Liver (tissue), 9 donors: Measurements from ENCODE around the gene CDC42EP3. TPM values are rescaled to one million over a fixed set of nuclear protein-coding genes. Genes with fewer than 3 reads are reported as not detected.

ENCODE experiments used
- DNase-seq: peaks from one replicate; pipeline ENCODE4 v3.0.0-alpha.2; 2017; ENCODE audit warnings: low spot score
- H3K27ac ChIP-seq, 2 donors: one replicate each; pipeline ENCODE4 v1.7.0; 2013; ENCODE audit warnings: inconsistent platforms in 2 of 2, low read length in 2 of 2, control low read depth in 1 of 2, low read depth in 1 of 2, mild to moderate bottlenecking in 1 of 2
- H3K27me3 ChIP-seq, 4 donors: one replicate each; pipeline versions ENCODE4 v1.6.1 to v1.7.0; 2013; ENCODE audit warnings: low read length in 3 of 4, inconsistent platforms in 1 of 4, mild to moderate bottlenecking in 1 of 4, moderate library complexity in 1 of 4; ENCODE audit not compliant: control insufficient read depth in 4 of 4, insufficient read depth in 4 of 4
- H3K36me3 ChIP-seq, 4 donors: one replicate each; pipeline versions ENCODE4 v1.6.1 to v1.7.0; 2013; ENCODE audit warnings: low read length in 3 of 4, mild to moderate bottlenecking in 3 of 4, low read depth in 1 of 4, moderate library complexity in 1 of 4; ENCODE audit not compliant: control insufficient read depth in 4 of 4, insufficient read depth in 3 of 4
- H3K4me1 ChIP-seq, 4 donors: one replicate each; pipeline versions ENCODE4 v1.6.1 to v1.7.0; 2013; ENCODE audit warnings: low read length in 3 of 4, mild to moderate bottlenecking in 3 of 4, moderate library complexity in 1 of 4; ENCODE audit not compliant: control insufficient read depth in 4 of 4, insufficient read depth in 4 of 4
- H3K4me3 ChIP-seq, 3 donors: one replicate each; pipeline versions ENCODE4 v1.6.1 to v1.7.0; 2013; ENCODE audit warnings: low read length in 3 of 3, control low read depth in 1 of 3, low read depth in 1 of 3, mild to moderate bottlenecking in 1 of 3
- H3K9ac ChIP-seq, 2 donors: one replicate each; pipeline ENCODE4 v1.7.0; 2013; ENCODE audit warnings: low read length in 2 of 2, mild to moderate bottlenecking in 2 of 2, moderate library complexity in 2 of 2, control low read depth in 1 of 2, low read depth in 1 of 2
- H3K9me3 ChIP-seq, 4 donors: one replicate each; pipeline versions ENCODE4 v1.6.1 to v1.7.0; 2013; ENCODE audit warnings: low read length in 3 of 4; ENCODE audit not compliant: control insufficient read depth in 4 of 4
- ATF3 ChIP-seq: IDR thresholded peaks from 2 replicates; pipeline ENCODE4 v1.6.1; 2016; ENCODE audit warnings: antibody characterized with exemption
- CTCF ChIP-seq: fragments of 150-350 bp; IDR thresholded peaks from 2 replicates; pipeline ENCODE4 v1.5.1; 2017; ENCODE audit warnings: improper control_type of control experiment, low read depth, low read length; ENCODE audit not compliant: missing input control
- EGR1 ChIP-seq, 2 donors: IDR thresholded peaks; 2 replicates each; pipeline ENCODE4 v1.6.1; 2016 to 2018; ENCODE audit warnings: antibody characterized with exemption in 2 of 2, low read depth in 2 of 2
- FOXA1 ChIP-seq: IDR thresholded peaks from 2 replicates; pipeline ENCODE4 v1.6.1; 2016; ENCODE audit warnings: antibody characterized with exemption
- FOXA2 ChIP-seq: IDR thresholded peaks from 2 replicates; pipeline ENCODE4 v1.6.1; 2016; ENCODE audit warnings: antibody characterized with exemption
- GABPA ChIP-seq, 2 donors: IDR thresholded peaks in 1 of 2; conservative IDR thresholded peaks in 1 of 2; 2 replicates each; pipeline ENCODE4 v1.6.1; 2016; ENCODE audit warnings: antibody characterized with exemption in 2 of 2, mild to moderate bottlenecking in 1 of 2, moderate library complexity in 1 of 2
- HNF4A ChIP-seq, 2 donors: conservative IDR thresholded peaks; 2 replicates each; pipeline ENCODE4 v1.6.1; 2016; ENCODE audit warnings: antibody characterized with exemption in 2 of 2, mild to moderate bottlenecking in 2 of 2
- HNF4G ChIP-seq: IDR thresholded peaks from 2 replicates; pipeline ENCODE4 v1.6.1; 2016; ENCODE audit warnings: antibody characterized with exemption
- JUND ChIP-seq, 2 donors: IDR thresholded peaks; 2 replicates each; pipeline ENCODE4 v1.6.1; 2016; ENCODE audit warnings: antibody characterized with exemption in 2 of 2
- MAX ChIP-seq: IDR thresholded peaks from 2 replicates; pipeline ENCODE4 v1.6.1; 2016; ENCODE audit warnings: antibody characterized with exemption
- NR2F2 ChIP-seq: IDR thresholded peaks from 2 replicates; pipeline ENCODE4 v1.6.1; 2016; ENCODE audit warnings: antibody characterized with exemption
- RAD21 ChIP-seq, 2 donors: IDR thresholded peaks; 2 replicates each; pipeline ENCODE4 v1.6.1; 2016; ENCODE audit warnings: antibody characterized with exemption in 2 of 2, mild to moderate bottlenecking in 2 of 2
- RXRA ChIP-seq, 2 donors: IDR thresholded peaks; 2 replicates each; pipeline ENCODE4 v1.6.1; 2017 to 2018; ENCODE audit warnings: antibody characterized with exemption in 2 of 2, mild to moderate bottlenecking in 1 of 2
- SP1 ChIP-seq: IDR thresholded peaks from 2 replicates; pipeline ENCODE4 v1.6.1; 2018; ENCODE audit warnings: antibody characterized with exemption, mild to moderate bottlenecking
- TAF1 ChIP-seq: conservative IDR thresholded peaks from 2 replicates; pipeline ENCODE4 v1.6.1; 2016; ENCODE audit warnings: antibody characterized with exemption, mild to moderate bottlenecking
- YY1 ChIP-seq: IDR thresholded peaks from 2 replicates; pipeline ENCODE4 v1.6.1; 2016; ENCODE audit warnings: antibody characterized with exemption, mild to moderate bottlenecking
- WGBS: extraction: QIAGEN DNeasy Blood & Tissue Kit; methylation state at CpG from one replicate; pipeline ENCODE4 v1.1.7; 2013; 5-methylcytosine and 5-hydroxymethylcytosine counted together
- polyA plus RNA-seq, 2 donors: library from polyadenylated mRNA; stranded (reverse) in 1 of 2; unstranded in 1 of 2; fragments of 200-250 nt in 1 of 2; fragments of >200 nt in 1 of 2; fragmentation: Nextera tagmentation in 1 of 2; extraction: Ambion mirVana in 1 of 2; gene quantifications; one replicate each; pipeline versions ENCODE4 v1.2.1 to v1.2.3, GENCODE V29; 2013 to 2015
- total RNA-seq, 2 donors: library from RNA; depleted of rRNA; stranded (reverse); fragments of >200 nt; gene quantifications; one replicate each; pipeline ENCODE4 v1.2.3, GENCODE V29; 2014
- TF ChIP-seq, protein P1 (sequence below): IDR thresholded peaks from 2 replicates; pipeline ENCODE4 v1.6.1; 2016; ENCODE audit warnings: antibody characterized with exemption, mild to moderate bottlenecking
- TF ChIP-seq, protein P2 (sequence below): IDR thresholded peaks from 2 replicates; pipeline ENCODE4 v1.6.1; 2016; ENCODE audit warnings: antibody characterized with exemption
- donor health status: healthy.
- donor health status: healthy.
- donor health status: healthy.
- donor health status: healthy.
- donor health status: healthy.

Gene CDC42EP3
- total and polyA plus RNA-seq, 4 donors = 2.5 to 4.1 (median 3.3) TPM

DNA sequence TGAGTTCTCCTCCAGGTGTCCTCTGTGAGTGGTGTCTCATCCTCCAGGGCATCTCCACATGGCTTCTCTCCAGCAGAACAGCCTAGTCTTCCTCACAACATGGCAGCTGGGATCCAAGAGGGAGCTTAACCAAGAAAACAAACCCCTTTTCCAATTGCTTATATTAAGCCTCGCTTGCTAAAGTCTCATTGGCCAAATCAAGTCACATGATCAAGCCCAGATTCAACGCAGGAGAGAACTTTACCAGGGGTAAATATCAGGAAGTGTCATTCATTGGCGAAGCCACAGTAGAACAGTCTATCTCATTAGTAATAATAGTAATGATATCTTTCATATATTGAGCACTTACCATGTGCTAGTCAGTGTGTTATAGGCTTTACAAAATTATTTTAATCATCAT, 53.1 kb downstream of the CDC42EP3 start:
- Histone ChIP-seq H3K27me3 (no peaks in the 10 kb centered on the region), H3K36me3 (no peaks in the 10 kb centered on the region), H3K4me1 (peaks cover 0 to 3% (median 0%) of the 10 kb centered on the region in 4 donors), H3K4me3 (no peak overlapping the region), H3K9me3 (no peaks in the 10 kb centered on the region), H3K9ac (no peak overlapping the region), H3K27ac (no peak overlapping the region)
- DNase-seq = no peak
- WGBS = 91% methylated on average over 3 of the region's 3 CpGs
- TF ChIP-seq YY1 (no peak), NR2F2 (no peak), GABPA (IDR thresholded peaks at IDR 0.05 in 1 of 2, conservative IDR thresholded peaks at IDR 0.05 in 1 of 2) (no peak), JUND (IDR thresholded peaks at IDR 0.05) (no peak), TAF1 (no peak), FOXA2 (no peak), RXRA (IDR thresholded peaks at IDR 0.05) (no peak), HNF4G (no peak), HNF4A (conservative IDR thresholded peaks at IDR 0.05) (no peak), MAX (no peak), CTCF (no peak)
- TF ChIP-seq, protein P1, sequence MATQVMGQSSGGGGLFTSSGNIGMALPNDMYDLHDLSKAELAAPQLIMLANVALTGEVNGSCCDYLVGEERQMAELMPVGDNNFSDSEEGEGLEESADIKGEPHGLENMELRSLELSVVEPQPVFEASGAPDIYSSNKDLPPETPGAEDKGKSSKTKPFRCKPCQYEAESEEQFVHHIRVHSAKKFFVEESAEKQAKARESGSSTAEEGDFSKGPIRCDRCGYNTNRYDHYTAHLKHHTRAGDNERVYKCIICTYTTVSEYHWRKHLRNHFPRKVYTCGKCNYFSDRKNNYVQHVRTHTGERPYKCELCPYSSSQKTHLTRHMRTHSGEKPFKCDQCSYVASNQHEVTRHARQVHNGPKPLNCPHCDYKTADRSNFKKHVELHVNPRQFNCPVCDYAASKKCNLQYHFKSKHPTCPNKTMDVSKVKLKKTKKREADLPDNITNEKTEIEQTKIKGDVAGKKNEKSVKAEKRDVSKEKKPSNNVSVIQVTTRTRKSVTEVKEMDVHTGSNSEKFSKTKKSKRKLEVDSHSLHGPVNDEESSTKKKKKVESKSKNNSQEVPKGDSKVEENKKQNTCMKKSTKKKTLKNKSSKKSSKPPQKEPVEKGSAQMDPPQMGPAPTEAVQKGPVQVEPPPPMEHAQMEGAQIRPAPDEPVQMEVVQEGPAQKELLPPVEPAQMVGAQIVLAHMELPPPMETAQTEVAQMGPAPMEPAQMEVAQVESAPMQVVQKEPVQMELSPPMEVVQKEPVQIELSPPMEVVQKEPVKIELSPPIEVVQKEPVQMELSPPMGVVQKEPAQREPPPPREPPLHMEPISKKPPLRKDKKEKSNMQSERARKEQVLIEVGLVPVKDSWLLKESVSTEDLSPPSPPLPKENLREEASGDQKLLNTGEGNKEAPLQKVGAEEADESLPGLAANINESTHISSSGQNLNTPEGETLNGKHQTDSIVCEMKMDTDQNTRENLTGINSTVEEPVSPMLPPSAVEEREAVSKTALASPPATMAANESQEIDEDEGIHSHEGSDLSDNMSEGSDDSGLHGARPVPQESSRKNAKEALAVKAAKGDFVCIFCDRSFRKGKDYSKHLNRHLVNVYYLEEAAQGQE = no peak
- TF ChIP-seq, protein P2, sequence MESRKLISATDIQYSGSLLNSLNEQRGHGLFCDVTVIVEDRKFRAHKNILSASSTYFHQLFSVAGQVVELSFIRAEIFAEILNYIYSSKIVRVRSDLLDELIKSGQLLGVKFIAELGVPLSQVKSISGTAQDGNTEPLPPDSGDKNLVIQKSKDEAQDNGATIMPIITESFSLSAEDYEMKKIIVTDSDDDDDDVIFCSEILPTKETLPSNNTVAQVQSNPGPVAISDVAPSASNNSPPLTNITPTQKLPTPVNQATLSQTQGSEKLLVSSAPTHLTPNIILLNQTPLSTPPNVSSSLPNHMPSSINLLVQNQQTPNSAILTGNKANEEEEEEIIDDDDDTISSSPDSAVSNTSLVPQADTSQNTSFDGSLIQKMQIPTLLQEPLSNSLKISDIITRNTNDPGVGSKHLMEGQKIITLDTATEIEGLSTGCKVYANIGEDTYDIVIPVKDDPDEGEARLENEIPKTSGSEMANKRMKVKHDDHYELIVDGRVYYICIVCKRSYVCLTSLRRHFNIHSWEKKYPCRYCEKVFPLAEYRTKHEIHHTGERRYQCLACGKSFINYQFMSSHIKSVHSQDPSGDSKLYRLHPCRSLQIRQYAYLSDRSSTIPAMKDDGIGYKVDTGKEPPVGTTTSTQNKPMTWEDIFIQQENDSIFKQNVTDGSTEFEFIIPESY = no peak

DNA sequence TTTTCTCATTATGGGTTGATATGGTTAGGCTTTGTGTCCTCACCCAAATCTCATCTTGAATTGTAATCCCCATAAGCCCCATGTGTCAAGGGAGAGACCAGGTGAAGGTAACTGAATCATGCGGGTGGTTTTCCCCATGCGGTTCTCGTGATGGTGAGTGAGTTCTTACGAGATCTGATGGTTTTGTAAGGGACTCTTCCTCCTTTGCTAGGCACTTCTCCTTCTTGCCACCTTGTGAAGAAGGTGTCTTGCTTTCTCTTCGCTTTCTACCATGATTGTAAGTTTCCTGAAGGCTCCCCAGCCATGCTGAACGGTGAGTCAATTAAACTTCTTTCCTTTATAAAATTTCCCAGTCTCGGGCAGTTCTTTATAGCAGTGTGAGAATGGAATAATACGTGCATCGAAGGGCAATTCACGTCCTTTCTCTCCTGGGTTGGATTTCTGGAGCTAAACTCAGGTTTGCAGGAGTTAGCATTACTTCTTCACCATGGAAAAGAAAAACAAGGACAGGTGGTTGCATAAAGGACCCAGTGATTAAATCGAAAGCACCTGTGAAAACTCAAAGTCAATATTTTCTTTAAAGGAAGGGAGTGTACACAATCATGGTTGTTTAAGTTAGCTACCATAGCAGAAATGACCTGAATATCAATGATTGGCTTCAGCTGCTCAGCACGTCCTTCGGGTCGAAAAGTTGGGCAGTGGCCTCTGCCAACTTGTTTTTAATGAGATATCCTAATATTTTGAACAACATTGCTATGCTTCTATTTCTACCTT, 54.1 kb downstream of the CDC42EP3 start:
- 85% methylated on average over 14 of the region's 14 CpGs for WGBS
- DNase-seq = no peak
- no peak for TF ChIP-seq MAX
- no peak for TF ChIP-seq HNF4A (conservative IDR thresholded peaks at IDR 0.05)
- TF ChIP-seq FOXA2 = no peak
- TF ChIP-seq, protein P1 = no peak
- no peak for TF ChIP-seq FOXA1
- TF ChIP-seq HNF4G = no peak
- no peak for TF ChIP-seq YY1
- no peak for TF ChIP-seq ATF3
- TF ChIP-seq RXRA (IDR thresholded peaks at IDR 0.05) = no peak
- no peak for TF ChIP-seq SP1
- no peak for TF ChIP-seq JUND (IDR thresholded peaks at IDR 0.05)
- no peak for TF ChIP-seq GABPA (IDR thresholded peaks at IDR 0.05 in 1 of 2, conservative IDR thresholded peaks at IDR 0.05 in 1 of 2)
- TF ChIP-seq RAD21 (IDR thresholded peaks at IDR 0.05) = no peak
- TF ChIP-seq EGR1 (IDR thresholded peaks at IDR 0.05; ENCODE audit: low read depth in 2 of 2) = no peak
- TF ChIP-seq NR2F2 = no peak
- Histone ChIP-seq H3K36me3 (no peaks in the 10 kb centered on the region), H3K27me3 (no peaks in the 10 kb centered on the region), H3K27ac (no peak overlapping the region), H3K4me3 (no peak overlapping the region), H3K9ac (no peak overlapping the region), H3K4me1 (peaks cover 0 to 3% (median 0%) of the 10 kb centered on the region in 4 donors), H3K9me3 (no peaks in the 10 kb centered on the region)
